GM12865 (cell line): ENCODE results near the gene GAB1.
A peak's percentile ranks its signal among the peaks of the same experiment; 100 is the strongest.

Experiments
- DNase-seq: peaks from one replicate; pipeline ENCODE4 v3.0.0; 2010; ENCODE audit warnings: low read depth
- H3K4me3 ChIP-seq: 2 replicates; pipeline ENCODE4 v1.5.1; 2011; ENCODE audit warnings: mild to moderate bottlenecking, low read depth, low read length, control low read depth
- TF ChIP-seq, protein P1 (sequence below): IDR thresholded peaks from 2 replicates; pipeline ENCODE4 v1.5.1; 2011; ENCODE audit warnings: low read length, control low read depth, low read depth, inconsistent platforms; ENCODE audit not compliant: insufficient read depth; ENCODE audit errors: missing control alignments

Gene GAB1

GRCh38 chr4:143394739-143395453 lies 58.2 kb downstream of the GAB1 start:
- TF ChIP-seq, protein P1, sequence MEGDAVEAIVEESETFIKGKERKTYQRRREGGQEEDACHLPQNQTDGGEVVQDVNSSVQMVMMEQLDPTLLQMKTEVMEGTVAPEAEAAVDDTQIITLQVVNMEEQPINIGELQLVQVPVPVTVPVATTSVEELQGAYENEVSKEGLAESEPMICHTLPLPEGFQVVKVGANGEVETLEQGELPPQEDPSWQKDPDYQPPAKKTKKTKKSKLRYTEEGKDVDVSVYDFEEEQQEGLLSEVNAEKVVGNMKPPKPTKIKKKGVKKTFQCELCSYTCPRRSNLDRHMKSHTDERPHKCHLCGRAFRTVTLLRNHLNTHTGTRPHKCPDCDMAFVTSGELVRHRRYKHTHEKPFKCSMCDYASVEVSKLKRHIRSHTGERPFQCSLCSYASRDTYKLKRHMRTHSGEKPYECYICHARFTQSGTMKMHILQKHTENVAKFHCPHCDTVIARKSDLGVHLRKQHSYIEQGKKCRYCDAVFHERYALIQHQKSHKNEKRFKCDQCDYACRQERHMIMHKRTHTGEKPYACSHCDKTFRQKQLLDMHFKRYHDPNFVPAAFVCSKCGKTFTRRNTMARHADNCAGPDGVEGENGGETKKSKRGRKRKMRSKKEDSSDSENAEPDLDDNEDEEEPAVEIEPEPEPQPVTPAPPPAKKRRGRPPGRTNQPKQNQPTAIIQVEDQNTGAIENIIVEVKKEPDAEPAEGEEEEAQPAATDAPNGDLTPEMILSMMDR = no peak
- H3K4me3 ChIP-seq = no peak overlapping the region
- no peak for DNase-seq

DNA sequence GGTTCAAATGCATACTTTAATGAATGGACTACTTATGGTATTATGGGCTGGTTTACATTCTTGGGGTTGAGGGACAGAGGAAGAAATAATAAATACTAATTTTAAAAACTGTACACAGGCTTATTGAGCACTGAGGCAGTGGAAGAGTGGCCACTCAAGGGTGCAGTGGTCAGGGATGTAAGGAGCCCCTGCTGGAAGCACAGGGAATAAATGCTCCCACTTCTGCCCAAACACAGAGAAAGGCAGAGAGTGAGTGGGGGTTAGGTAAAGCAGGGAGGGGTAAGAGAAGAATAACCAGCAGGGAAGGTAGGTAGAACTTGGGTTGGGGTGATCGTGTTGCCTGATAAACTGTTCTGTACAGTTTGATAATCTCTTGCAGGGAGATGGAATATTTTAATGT lies 60.0 kb downstream of the GAB1 start:
- no peak for DNase-seq
- no peak overlapping the region for H3K4me3 ChIP-seq
- TF ChIP-seq, protein P1 = no peak

DNA sequence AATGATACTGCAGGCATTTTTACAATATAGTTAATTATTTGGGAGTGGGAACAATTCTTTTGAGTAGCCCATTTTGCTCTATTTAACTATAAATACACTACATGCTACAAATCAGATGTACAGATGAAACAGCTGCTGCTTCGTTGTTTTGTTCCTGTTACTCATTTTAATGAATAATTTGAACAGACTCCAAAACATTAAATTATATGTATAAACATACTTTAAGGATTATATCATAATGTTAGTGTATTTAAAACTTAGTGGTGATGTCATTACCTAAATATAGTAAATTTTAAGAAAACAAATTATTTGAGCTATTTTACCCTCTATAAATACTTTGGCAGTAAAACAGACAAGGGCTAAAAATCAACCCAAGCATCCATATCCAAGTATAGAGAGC lies 60.7 kb downstream of the GAB1 start:
- DNase-seq = no peak
- TF ChIP-seq, protein P1 = no peak
- H3K4me3 ChIP-seq = no peak overlapping the region

GRCh38 chr4:143397887-143398286 lies 61.2 kb downstream of the GAB1 start:
- TF ChIP-seq, protein P1 = no peak
- no peak overlapping the region for H3K4me3 ChIP-seq
- DNase-seq = no peak

DNA sequence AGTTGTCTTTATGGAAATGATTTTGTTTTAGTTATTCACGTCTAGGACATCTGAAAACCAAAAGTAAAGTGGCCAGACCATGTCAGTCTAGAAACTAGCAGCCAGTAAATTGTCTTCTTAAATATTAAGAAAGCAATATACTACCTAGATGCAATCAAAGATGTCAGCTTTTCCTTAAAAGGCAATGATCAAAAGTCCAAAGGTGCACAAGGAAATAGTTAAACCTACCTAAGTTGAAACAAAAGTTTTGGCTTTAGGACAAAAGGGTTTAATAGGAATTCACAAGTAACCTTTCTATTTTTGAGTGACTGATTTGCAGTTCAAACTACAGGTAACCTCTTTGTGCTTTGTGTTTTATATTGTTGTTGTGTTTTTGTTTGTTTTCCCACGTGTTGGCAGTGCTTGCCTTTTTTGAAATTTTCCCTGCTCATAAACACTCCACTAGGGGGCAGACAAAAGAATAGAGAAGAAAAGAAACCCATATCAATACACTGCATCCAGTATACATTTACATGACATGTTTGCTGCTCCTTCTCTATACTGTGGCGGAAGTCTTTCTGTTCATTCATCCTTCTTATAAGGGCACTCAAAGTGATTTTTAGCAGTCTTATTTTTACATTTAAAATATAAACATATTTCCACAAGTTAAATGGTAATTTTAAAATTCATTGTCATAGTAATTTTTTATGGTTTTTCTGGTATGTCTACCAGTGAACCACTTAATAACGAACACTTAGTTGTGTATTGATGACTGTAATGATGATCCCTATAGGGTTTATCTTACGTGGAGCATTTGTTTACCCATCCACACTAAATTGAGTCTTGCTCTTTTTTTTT lies 62.7 kb downstream of the GAB1 start:
- H3K4me3 ChIP-seq = no peak overlapping the region
- TF ChIP-seq, protein P1 = peak; percentile 62
- peak; percentile 54 for DNase-seq

GRCh38 chr4:143400082-143400481 lies 63.4 kb downstream of the GAB1 start:
- no peak overlapping the region for H3K4me3 ChIP-seq
- TF ChIP-seq, protein P1 = no peak
- DNase-seq = no peak
